Activated CD4-positive, CD25-positive, alpha-beta regulatory T cell treated with anti-CD3 and anti-CD28 coated beads, Interleukin-2, amount 50 U/mL, for 72 hours (primary cell): Measurements from ENCODE around the gene ALKBH4.
A peak's percentile ranks its signal among the peaks of the same experiment; 100 is the strongest.
"Not testable (repeated sequence)": the region's sequence is repeated elsewhere in the genome, so short reads cannot be mapped to it uniquely, and the experiment has no call there.

Experiments used
- DNase-seq: peaks from one replicate; pipeline ENCODE4 v3.0.0; 2021

Gene ALKBH4

GRCh38 chr7:102454932-102455331 lies 9.7 kb downstream of the ALKBH4 start:
- DNase-seq, result not testable (repeated sequence)

DNA sequence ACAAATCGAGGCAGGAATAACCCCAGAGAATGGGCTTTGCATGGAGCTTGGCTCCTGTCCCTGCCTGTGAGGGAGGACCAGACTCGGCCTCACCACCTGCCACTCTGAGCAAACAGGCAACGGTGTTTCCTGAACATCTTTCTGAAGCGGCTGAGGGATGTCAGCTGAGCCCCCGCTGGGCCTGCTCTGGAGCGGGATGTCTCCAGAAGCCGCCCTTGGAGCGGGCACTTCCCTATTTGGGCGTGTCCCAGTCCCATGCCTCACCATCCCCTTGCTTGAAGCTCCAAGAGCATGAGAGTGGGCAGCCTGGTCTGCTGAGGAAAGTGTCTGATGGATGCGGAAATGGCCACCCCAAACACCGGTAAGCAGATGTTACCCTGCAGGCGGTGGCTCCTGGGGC lies 10.2 kb downstream of the ALKBH4 start:
- DNase-seq, result no peak

- DNase-seq, result no peak
Observed at GRCh38 chr7:102453319-102453718, 11.3 kb downstream of the ALKBH4 start.

- no peak for DNase-seq
Observed at GRCh38 chr7:102452451-102452850, 12.2 kb downstream of the ALKBH4 start.

- no peak for DNase-seq
Observed at GRCh38 chr7:102451371-102452054, 13.2 kb downstream of the ALKBH4 start.

GRCh38 chr7:102450242-102450641 lies 14.4 kb downstream of the ALKBH4 start:
- DNase-seq, result no peak

DNA sequence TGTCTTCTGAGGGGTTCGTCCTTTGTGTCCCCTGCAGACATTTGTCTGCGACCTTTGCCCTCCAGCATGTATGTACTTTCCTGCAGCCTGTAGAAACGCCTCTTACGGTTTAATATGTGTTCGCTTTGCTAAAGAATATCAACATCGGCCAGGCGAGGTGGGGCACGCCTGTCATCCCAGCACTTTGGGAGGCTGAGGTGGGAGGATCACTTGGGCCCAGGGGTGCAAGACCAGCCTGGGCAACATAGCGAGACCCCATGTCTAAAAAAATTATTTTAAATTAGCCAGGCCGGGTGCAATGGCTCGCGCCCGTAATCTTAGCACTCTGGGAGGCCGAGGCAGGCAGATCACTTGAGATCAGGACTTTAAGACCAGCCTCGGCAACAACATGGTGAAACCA lies 15.5 kb downstream of the ALKBH4 start:
- DNase-seq, result no peak

DNA sequence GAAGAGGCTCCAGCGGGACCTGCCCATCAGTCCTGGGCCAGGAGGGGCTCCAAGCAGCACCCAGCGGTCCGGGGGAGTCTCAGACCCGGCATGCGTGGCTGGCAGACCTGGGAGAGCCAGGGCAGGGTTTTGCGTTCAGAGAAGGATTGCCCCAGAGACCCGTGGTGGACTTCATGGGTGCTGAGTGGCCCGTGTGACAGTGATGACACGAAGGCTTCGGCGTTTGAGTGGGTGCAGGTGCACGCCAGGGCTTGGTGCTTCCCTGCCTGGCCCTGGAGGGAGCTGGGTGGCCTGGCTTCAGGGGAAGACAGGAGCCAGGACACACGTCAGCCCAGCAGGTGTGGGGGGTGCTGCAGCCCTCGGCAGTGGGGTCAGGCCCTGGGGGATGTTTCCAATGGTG lies 17.4 kb downstream of the ALKBH4 start:
- no peak for DNase-seq

- no peak for DNase-seq
Observed at GRCh38 chr7:102446387-102447156, 18.1 kb downstream of the ALKBH4 start.

GRCh38 chr7:102445674-102446071 lies 19.0 kb downstream of the ALKBH4 start:
- DNase-seq, result no peak

- no peak for DNase-seq
Observed at GRCh38 chr7:102444961-102445673, 19.5 kb downstream of the ALKBH4 start.

GRCh38 chr7:102439963-102440795 lies 24.5 kb downstream of the ALKBH4 start:
- no peak for DNase-seq

GRCh38 chr7:102436118-102436517 lies 28.5 kb downstream of the ALKBH4 start:
- no peak for DNase-seq

DNA sequence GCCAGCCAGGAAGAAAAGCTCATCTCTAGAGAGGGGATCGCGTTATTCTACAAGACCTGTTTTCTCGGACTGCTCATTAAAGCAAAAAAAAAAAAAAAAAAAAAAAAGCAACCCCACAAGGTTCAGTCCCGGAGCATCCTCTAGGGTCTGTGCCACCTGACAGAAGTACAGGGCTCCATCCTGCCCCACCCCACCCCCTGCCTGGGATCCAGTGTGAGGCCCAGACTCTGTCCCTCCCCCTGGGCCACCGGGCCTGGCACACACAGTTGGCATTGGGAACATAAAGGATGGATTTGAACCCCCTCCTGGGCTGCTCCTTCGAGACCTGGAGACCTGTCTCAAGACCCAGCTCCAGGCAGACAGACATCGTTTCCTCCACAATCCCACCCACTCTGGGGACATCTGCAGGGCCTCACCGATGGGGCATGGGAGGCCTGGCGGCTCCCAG lies 30.6 kb downstream of the ALKBH4 start:
- no peak for DNase-seq

GRCh38 chr7:102433219-102434038 lies 31.2 kb downstream of the ALKBH4 start, which contains the start of gene ORAI2:
TSS of gene ORAI2 (plus strand) at chr7:102433575. CDS start at chr7:102438957, 5,382 bp downstream.
- DNase-seq, result peak; percentile 84

- DNase-seq, result no peak
Observed at GRCh38 chr7:102432442-102433218, 32.0 kb downstream of the ALKBH4 start.

GRCh38 chr7:102431617-102432298 lies 32.9 kb downstream of the ALKBH4 start:
- no peak for DNase-seq

GRCh38 chr7:102429141-102429899 lies 35.3 kb downstream of the ALKBH4 start:
- DNase-seq, result no peak

GRCh38 chr7:102427019-102427405 lies 37.7 kb downstream of the ALKBH4 start:
- DNase-seq, result no peak
